ENCODE data around the gene TREML2. TPM values are rescaled to one million over a fixed set of nuclear protein-coding genes. Genes with fewer than 3 reads are reported as not detected.

Gene TREML2
- total and polyA plus RNA-seq, 2 of the 8 experiments (the other 6 are each of a cell fraction or from before 2014, with no cell fraction given), result 0.09 to 0.18 TPM

GRCh38 chr6:41150671-41151070, 50.3 kb downstream of the TREML2 start:
- Histone ChIP-seq H3K79me2 (ENCODE audit: control insufficient read depth in 1 of 2, insufficient read depth in 2 of 2, low read length in 2 of 2) (no peaks in the 10 kb centered on the region), H4K5ac (ENCODE audit: insufficient read length, low read depth, low read length) (no peak overlapping the region), H2BK5ac (ENCODE audit: low read depth, low read length) (no peak overlapping the region), H3K4ac (replicated peaks; ENCODE audit: insufficient read length, low read depth, low read length) (no peak overlapping the region), H2AFZ (ENCODE audit: low read length) (no peak overlapping the region), H3K23me2 (ENCODE audit: low read depth, low read length) (0 out of 2 replicates have a peak, but pooled peaks cover 3% of the 10 kb centered on the region), H3K14ac (ENCODE audit: insufficient read length) (no peak overlapping the region), H3K36me3 (ENCODE audit: control insufficient read depth in 2 of 4, insufficient read depth in 4 of 4, low read length in 3 of 4) (no peaks in the 10 kb centered on the region), H4K20me1 (replicated peaks in 1 of 2; ENCODE audit: control insufficient read depth in 1 of 2, insufficient read depth in 2 of 2, low read length in 2 of 2) (no peaks in the 10 kb centered on the region), H3K4me1 (replicated peaks in 1 of 4; ENCODE audit: control insufficient read depth in 3 of 4, insufficient read depth in 4 of 4, low read length in 3 of 4) (peaks cover 0 to 6% (median 0%) of the 10 kb centered on the region in 4 experiments; a peak in 1 of 7 replicates), H3K18ac (ENCODE audit: extremely low read depth, low read length) (no peak overlapping the region), H2AK5ac (ENCODE audit: low read depth, low read length) (no peak overlapping the region), H3K23ac (ENCODE audit: insufficient read length) (no peak overlapping the region), H3K27ac (ENCODE audit: low read depth, low read length) (no peak overlapping the region), H4K91ac (replicated peaks; ENCODE audit: insufficient read length, low read length) (no peak overlapping the region), H3K56ac (replicated peaks; ENCODE audit: insufficient read length, low read depth, low read length) (no peak overlapping the region), H3K4me2 (ENCODE audit: insufficient read depth in 1 of 2, low read depth in 2 of 2, low read length in 2 of 2) (no peak overlapping the region), H3K4me3 (ENCODE audit: extremely low read depth in 1 of 4, insufficient read depth in 2 of 4, low read depth in 3 of 4, low read length in 4 of 4) (no peak overlapping the region), H3K79me1 (ENCODE audit: low read depth, low read length) (no peaks in the 10 kb centered on the region), H2BK15ac (ENCODE audit: low read length) (no peak overlapping the region), H2BK20ac (ENCODE audit: low read length) (no peak overlapping the region), H3K27me3 (replicated peaks in 1 of 4; ENCODE audit: control insufficient read depth in 3 of 4, extremely low read depth in 1 of 4, insufficient read depth in 3 of 4, low read length in 3 of 4) (no peaks in the 10 kb centered on the region), H2BK120ac (replicated peaks; ENCODE audit: low read depth, low read length) (no peak overlapping the region), H3K9me3 (ENCODE audit: insufficient read depth in 2 of 2, low read depth in 1 of 2, low read length in 1 of 2) (no peaks in the 10 kb centered on the region), H2BK12ac (ENCODE audit: low read depth, low read length) (no peak overlapping the region), H4K8ac (ENCODE audit: extremely low read depth, insufficient read depth, low read length) (no peak overlapping the region), H3K9ac (replicated peaks in 1 of 4; ENCODE audit: extremely low read depth in 1 of 4, low read depth in 3 of 4, low read length in 3 of 4) (no peak overlapping the region)
- CTCF ChIA-PET (ENCODE audit: partially characterized antibody), result interaction anchor here (1.3 to 1.9 kb wide), 4 partner anchors 9 to 59 kb away, joined by 4 to 11 read pairs (median 6); no protein-coding TSS in a partner anchor
- DNase-seq (ENCODE audit: low read depth in 1 of 2, low spot score in 2 of 2) (no peak), FAIRE-seq (no peak)
- POLR2A ChIA-PET (ENCODE audit: partially characterized antibody), result no interaction called here
- WGBS, 2 experiments (ENCODE audit: extremely low coverage in 1 of 2, insufficient coverage in 1 of 2, insufficient read length in 1 of 2, insufficient replicate concordance in 2 of 2, low coverage in 1 of 2, low lambda C conversion rate in 2 of 2, missing lambda C conversion rate in 1 of 2), result 93% methylated on average over 1 of the region's 1 CpG; no CpG with 5 or more reads in 1 of the 2 experiments
- TF ChIP-seq HDAC6 (IDR thresholded peaks at IDR 0.05; ENCODE audit: low read depth, low read length) (no peak), RAD21 (IDR thresholded peaks at IDR 0.05 in 1 of 2, conservative IDR thresholded peaks at IDR 0.05 in 1 of 2; ENCODE audit: low read depth in 2 of 2, low read length in 2 of 2) (peak in 1 of 2 experiments; percentile 41; a peak in 2 of 4 replicates), CTCF (IDR thresholded peaks at IDR 0.05; ENCODE audit: control extremely low read depth in 1 of 3, insufficient read depth in 1 of 3, low read depth in 1 of 3, low read length in 3 of 3) (peak in 2 of 3 experiments; percentile 28 to 44; a peak in 2 of 4 replicates), HDAC2 (IDR thresholded peaks at IDR 0.05; ENCODE audit: borderline replicate concordance in 1 of 2, low read depth in 2 of 2, low read length in 2 of 2) (no peak)
